Measurements from ENCODE around the gene CC2D1A. TPM values are rescaled to one million over a fixed set of nuclear protein-coding genes. Genes with fewer than 3 reads are reported as not detected.
A peak's percentile ranks its signal among the peaks of the same experiment; 100 is the strongest.
"Not testable (repeated sequence)": the region's sequence is repeated elsewhere in the genome, so short reads cannot be mapped to it uniquely, and the experiment has no call there.

Gene CC2D1A
- total and polyA plus RNA-seq, 2 donors from 2014 or later, result 28.8 to 36.9 TPM

DNA sequence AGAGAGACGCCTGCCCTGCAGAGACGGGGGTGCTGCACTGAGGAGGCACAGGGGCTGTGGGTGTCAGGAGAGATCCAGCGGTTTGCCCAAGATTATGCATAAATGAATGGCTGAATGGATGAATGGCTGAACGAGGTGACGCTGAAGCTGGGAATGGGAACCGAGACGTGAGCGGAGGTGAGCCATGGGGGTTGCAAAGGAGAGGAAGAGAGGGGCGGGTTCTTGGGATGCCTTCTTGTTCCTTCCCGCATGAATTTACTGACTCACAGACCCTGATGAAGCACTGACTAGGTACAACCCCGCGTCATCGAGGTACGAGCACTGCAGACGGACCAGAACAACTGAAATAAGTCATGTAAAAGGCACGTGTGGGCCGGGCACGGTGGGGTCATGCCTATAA, 63.0 kb downstream of the CC2D1A start:
- peaks cover 3 to 42% (median 12%) of the 10 kb centered on the region in 3 donors for H3K36me3 ChIP-seq (ENCODE audit: control insufficient read depth in 2 of 3, insufficient read depth in 3 of 3, low read length in 3 of 3)
- DNase-seq (no peak), FAIRE-seq (no peak)
- no peak overlapping the region for H3K4me3 ChIP-seq (ENCODE audit: low read length in 3 of 3)
- TF ChIP-seq, protein P1, sequence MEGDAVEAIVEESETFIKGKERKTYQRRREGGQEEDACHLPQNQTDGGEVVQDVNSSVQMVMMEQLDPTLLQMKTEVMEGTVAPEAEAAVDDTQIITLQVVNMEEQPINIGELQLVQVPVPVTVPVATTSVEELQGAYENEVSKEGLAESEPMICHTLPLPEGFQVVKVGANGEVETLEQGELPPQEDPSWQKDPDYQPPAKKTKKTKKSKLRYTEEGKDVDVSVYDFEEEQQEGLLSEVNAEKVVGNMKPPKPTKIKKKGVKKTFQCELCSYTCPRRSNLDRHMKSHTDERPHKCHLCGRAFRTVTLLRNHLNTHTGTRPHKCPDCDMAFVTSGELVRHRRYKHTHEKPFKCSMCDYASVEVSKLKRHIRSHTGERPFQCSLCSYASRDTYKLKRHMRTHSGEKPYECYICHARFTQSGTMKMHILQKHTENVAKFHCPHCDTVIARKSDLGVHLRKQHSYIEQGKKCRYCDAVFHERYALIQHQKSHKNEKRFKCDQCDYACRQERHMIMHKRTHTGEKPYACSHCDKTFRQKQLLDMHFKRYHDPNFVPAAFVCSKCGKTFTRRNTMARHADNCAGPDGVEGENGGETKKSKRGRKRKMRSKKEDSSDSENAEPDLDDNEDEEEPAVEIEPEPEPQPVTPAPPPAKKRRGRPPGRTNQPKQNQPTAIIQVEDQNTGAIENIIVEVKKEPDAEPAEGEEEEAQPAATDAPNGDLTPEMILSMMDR (IDR thresholded peaks at IDR 0.05; ENCODE audit: borderline replicate concordance, extremely low read depth, insufficient read depth), result no peak
- H3K27me3 ChIP-seq (ENCODE audit: control insufficient read depth, insufficient read depth, low read length), result no peaks in the 10 kb centered on the region
- H3K9ac ChIP-seq (ENCODE audit: low read length in 3 of 3), result no peak overlapping the region
- no peaks in the 10 kb centered on the region for H3K4me1 ChIP-seq (ENCODE audit: control insufficient read depth in 2 of 3, insufficient read depth in 2 of 3, low read depth in 1 of 3, low read length in 3 of 3)
- intact Hi-C loops (cut with DNase I), result no loop called here
- H3K27ac ChIP-seq (ENCODE audit: low read depth in 2 of 2, low read length in 2 of 2), result no peak overlapping the region
- H3K9me3 ChIP-seq (ENCODE audit: control insufficient read depth in 2 of 3, insufficient read depth in 1 of 3, low read length in 3 of 3), result no peaks in the 10 kb centered on the region

- intact Hi-C loops (cut with DNase I), result no loop called here
- H3K36me3 ChIP-seq (ENCODE audit: control insufficient read depth in 2 of 3, insufficient read depth in 3 of 3, low read length in 3 of 3), result peaks cover 3 to 40% (median 12%) of the 10 kb centered on the region in 3 donors
- FAIRE-seq, result no peak
- no peak overlapping the region for H3K27ac ChIP-seq (ENCODE audit: low read depth in 2 of 2, low read length in 2 of 2)
- TF ChIP-seq, protein P1 (IDR thresholded peaks at IDR 0.05; ENCODE audit: borderline replicate concordance, extremely low read depth, insufficient read depth), result no peak
- peak in 1 of 5 donors; percentile 65 for DNase-seq
- no peaks in the 10 kb centered on the region for H3K4me1 ChIP-seq (ENCODE audit: control insufficient read depth in 2 of 3, insufficient read depth in 2 of 3, low read depth in 1 of 3, low read length in 3 of 3)
- no peak overlapping the region for H3K4me3 ChIP-seq (ENCODE audit: low read length in 3 of 3)
- no peak overlapping the region for H3K9ac ChIP-seq (ENCODE audit: low read length in 3 of 3)
- no peaks in the 10 kb centered on the region for H3K27me3 ChIP-seq (ENCODE audit: control insufficient read depth, insufficient read depth, low read length)
- no peaks in the 10 kb centered on the region for H3K9me3 ChIP-seq (ENCODE audit: control insufficient read depth in 2 of 3, insufficient read depth in 1 of 3, low read length in 3 of 3)
These were observed 63.9 kb downstream of the CC2D1A start for GRCh38 chr19:13969897-13970296.

GRCh38 chr19:13971868-13972267, 65.9 kb downstream of the CC2D1A start:
- DNase-seq; H3K27ac ChIP-seq (ENCODE audit: low read depth in 2 of 2, low read length in 2 of 2); H3K27me3 ChIP-seq (ENCODE audit: control insufficient read depth, insufficient read depth, low read length); H3K9me3 ChIP-seq (ENCODE audit: control insufficient read depth in 2 of 3, insufficient read depth in 1 of 3, low read length in 3 of 3); FAIRE-seq; H3K9ac ChIP-seq (ENCODE audit: low read length in 3 of 3); H3K4me3 ChIP-seq (ENCODE audit: low read length in 3 of 3); intact Hi-C loops (cut with DNase I); H3K4me1 ChIP-seq (ENCODE audit: control insufficient read depth in 2 of 3, insufficient read depth in 2 of 3, low read depth in 1 of 3, low read length in 3 of 3): not testable (repeated sequence)
- H3K36me3 ChIP-seq (ENCODE audit: control insufficient read depth in 2 of 3, insufficient read depth in 3 of 3, low read length in 3 of 3), result peaks cover 2 to 32% (median 10%) of the 10 kb centered on the region in 3 donors

DNA sequence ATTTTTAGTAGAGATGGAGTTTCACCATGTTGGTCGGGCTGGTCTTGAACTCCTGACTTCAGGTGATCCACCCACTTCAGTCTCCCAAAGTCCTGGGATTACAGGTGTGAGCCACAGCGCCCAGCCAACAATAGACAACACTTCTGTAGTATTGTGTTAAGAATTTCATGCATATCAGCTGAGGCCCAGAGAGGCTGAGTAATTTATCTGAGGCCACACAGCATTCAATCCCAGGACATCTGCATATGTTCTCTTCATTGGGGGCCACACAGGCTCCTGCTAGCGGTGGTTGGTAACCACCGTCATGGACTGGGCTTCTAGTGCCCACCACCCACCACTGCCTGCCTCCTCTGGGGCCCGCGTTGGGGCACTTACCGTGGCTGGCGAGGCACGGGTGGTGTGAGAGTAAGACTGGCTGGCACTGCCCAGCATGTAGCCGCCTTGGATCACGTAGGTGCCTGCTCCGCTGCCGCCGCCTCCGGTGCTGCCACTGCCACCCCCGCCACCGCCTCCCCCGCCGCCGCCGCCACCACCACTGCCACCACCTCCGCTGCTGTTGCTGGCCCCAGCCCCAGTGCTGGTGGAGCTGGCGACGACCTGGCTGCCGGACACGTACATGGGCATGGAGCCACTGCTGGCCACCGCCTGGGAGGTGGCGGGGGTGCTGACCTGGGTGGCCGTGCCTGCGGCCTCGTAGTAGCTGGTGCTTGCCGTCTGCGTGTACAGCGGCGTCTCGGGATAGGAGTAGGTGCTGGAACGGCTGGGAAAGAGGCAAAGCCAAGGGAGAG, 66.6 kb downstream of the CC2D1A start:
- TF ChIP-seq, protein P1 (IDR thresholded peaks at IDR 0.05; ENCODE audit: borderline replicate concordance, extremely low read depth, insufficient read depth), result no peak
- H3K4me1 ChIP-seq (ENCODE audit: control insufficient read depth in 2 of 3, insufficient read depth in 2 of 3, low read depth in 1 of 3, low read length in 3 of 3), result no peaks in the 10 kb centered on the region
- no peak overlapping the region for H3K4me3 ChIP-seq (ENCODE audit: low read length in 3 of 3)
- FAIRE-seq (no peak), DNase-seq (no peak)
- peaks cover 2 to 28% (median 10%) of the 10 kb centered on the region in 3 donors for H3K36me3 ChIP-seq (ENCODE audit: control insufficient read depth in 2 of 3, insufficient read depth in 3 of 3, low read length in 3 of 3)
- intact Hi-C loops (cut with DNase I), result no loop called here
- H3K9me3 ChIP-seq (ENCODE audit: control insufficient read depth in 2 of 3, insufficient read depth in 1 of 3, low read length in 3 of 3), result no peaks in the 10 kb centered on the region
- H3K27ac ChIP-seq (ENCODE audit: low read depth in 2 of 2, low read length in 2 of 2), result no peak overlapping the region
- H3K9ac ChIP-seq (ENCODE audit: low read length in 3 of 3), result no peak overlapping the region
- H3K27me3 ChIP-seq (ENCODE audit: control insufficient read depth, insufficient read depth, low read length), result no peaks in the 10 kb centered on the region

DNA sequence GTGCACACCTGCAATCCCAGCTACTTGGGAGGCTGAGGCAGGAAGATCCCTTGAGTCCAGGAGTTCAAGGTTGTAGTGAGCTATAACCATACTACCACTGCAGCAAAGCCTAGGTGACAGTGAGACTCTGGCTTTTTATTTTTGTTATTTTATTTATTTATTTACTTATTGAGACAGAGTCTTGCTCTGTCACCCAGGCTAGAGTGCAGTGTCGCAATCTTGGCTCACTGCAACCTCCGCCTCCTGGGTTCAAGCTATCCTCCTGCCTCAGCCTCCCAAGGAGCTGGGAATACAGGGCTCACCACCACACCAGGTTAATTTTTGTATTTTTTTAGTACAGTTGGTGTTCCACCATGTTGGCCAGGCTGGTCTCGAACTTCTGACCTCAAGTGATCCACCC, 67.5 kb downstream of the CC2D1A start:
- intact Hi-C loops (cut with DNase I); H3K9ac ChIP-seq (ENCODE audit: low read length in 3 of 3); FAIRE-seq; H3K27ac ChIP-seq (ENCODE audit: low read depth in 2 of 2, low read length in 2 of 2); H3K27me3 ChIP-seq (ENCODE audit: control insufficient read depth, insufficient read depth, low read length); DNase-seq; H3K4me1 ChIP-seq (ENCODE audit: control insufficient read depth in 2 of 3, insufficient read depth in 2 of 3, low read depth in 1 of 3, low read length in 3 of 3); H3K9me3 ChIP-seq (ENCODE audit: control insufficient read depth in 2 of 3, insufficient read depth in 1 of 3, low read length in 3 of 3); H3K4me3 ChIP-seq (ENCODE audit: low read length in 3 of 3): not testable (repeated sequence)
- peaks cover 2 to 19% (median 10%) of the 10 kb centered on the region in 3 donors for H3K36me3 ChIP-seq (ENCODE audit: control insufficient read depth in 2 of 3, insufficient read depth in 3 of 3, low read length in 3 of 3)

All from kidney (tissue), 14 donors.